Hepatocyte (in vitro differentiated cells): ENCODE data around the gene CXCR4.
"Not testable (repeated sequence)": the region's sequence is repeated elsewhere in the genome, so short reads cannot be mapped to it uniquely, and the experiment has no call there.

Experiments
- CTCF ChIP-seq: fragments of 200-600 bp; sonication (generic); IDR thresholded peaks from 2 replicates; pipeline ENCODE4 v1.5.1; 2016; ENCODE audit warnings: antibody characterized with exemption, mild to moderate bottlenecking; ENCODE audit not compliant: poor library complexity
- EZH2 ChIP-seq: fragments of 200-600 bp; sonication (generic); IDR thresholded peaks from 2 replicates; pipeline ENCODE4 v1.6.1; 2016; ENCODE audit warnings: antibody characterized with exemption, mild to moderate bottlenecking, borderline replicate concordance
- EZH2phosphoT487 ChIP-seq: fragments of 200-600 bp; sonication (generic); IDR thresholded peaks from one replicate; pipeline ENCODE4 v1.6.1; 2018; ENCODE audit warnings: antibody characterized with exemption, mild to moderate bottlenecking, low read depth, moderate library complexity; ENCODE audit not compliant: unreplicated experiment, severe bottlenecking

GRCh38 chr2:136071887-136072286, 46.1 kb downstream of the CXCR4 start:
- TF ChIP-seq CTCF, EZH2, EZH2phosphoT487: not testable (repeated sequence)
